ENCODE results near the gene FOXP2.

DNA sequence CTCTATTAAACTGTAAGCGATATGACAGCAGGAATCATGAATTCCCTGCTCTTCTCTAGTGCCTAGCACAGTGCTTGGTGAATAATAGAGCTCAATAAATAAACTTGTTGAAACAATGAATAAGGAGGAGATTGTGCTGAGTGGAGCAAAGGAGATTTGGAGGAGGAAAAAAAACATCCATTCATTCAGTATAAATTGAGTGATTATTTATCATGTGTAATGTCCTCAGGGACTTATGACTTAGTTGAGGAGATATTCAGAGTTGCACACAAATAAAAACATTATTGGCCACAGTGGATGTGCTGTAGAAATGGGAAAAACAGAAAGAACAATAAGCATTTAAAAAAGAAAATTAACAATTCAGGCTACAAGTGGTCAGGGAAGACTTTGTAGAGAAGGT is 125.7 kb downstream of the FOXP2 start:
- TF ChIP-seq, protein P1, sequence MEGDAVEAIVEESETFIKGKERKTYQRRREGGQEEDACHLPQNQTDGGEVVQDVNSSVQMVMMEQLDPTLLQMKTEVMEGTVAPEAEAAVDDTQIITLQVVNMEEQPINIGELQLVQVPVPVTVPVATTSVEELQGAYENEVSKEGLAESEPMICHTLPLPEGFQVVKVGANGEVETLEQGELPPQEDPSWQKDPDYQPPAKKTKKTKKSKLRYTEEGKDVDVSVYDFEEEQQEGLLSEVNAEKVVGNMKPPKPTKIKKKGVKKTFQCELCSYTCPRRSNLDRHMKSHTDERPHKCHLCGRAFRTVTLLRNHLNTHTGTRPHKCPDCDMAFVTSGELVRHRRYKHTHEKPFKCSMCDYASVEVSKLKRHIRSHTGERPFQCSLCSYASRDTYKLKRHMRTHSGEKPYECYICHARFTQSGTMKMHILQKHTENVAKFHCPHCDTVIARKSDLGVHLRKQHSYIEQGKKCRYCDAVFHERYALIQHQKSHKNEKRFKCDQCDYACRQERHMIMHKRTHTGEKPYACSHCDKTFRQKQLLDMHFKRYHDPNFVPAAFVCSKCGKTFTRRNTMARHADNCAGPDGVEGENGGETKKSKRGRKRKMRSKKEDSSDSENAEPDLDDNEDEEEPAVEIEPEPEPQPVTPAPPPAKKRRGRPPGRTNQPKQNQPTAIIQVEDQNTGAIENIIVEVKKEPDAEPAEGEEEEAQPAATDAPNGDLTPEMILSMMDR (conservative IDR thresholded peaks at IDR 0.05; ENCODE audit: low read depth, low read length): no peak
- TF ChIP-seq POLR2A (IDR thresholded peaks at IDR 0.05; ENCODE audit: low read depth, low read length): no peak
- TF ChIP-seq BHLHE40 (IDR thresholded peaks at IDR 0.05; ENCODE audit: low read depth, low read length): no peak
- TF ChIP-seq RCOR1 (IDR thresholded peaks at IDR 0.05; ENCODE audit: insufficient replicate concordance, low read length): no peak
- TF ChIP-seq RFX5 (IDR thresholded peaks at IDR 0.05; ENCODE audit: low read depth, low read length): no peak
- TF ChIP-seq SMC3 (IDR thresholded peaks at IDR 0.05; ENCODE audit: low read depth, low read length): no peak
- no peak for TF ChIP-seq FOS (IDR thresholded peaks at IDR 0.05; ENCODE audit: low read depth, low read length)
- TF ChIP-seq CHD1 (IDR thresholded peaks at IDR 0.05; ENCODE audit: low read depth, low read length): no peak

Measured in IMR-90 (cell line).